CD14-positive monocyte (primary cell): ENCODE results near the gene PRR15. TPM values are rescaled to one million over a fixed set of nuclear protein-coding genes. Genes with fewer than 3 reads are reported as not detected.

Experiments
- DNase-seq, 3 donors: peaks; one replicate each; pipeline ENCODE4 v3.0.0-alpha.2; 2011 to 2022
- H2AFZ ChIP-seq: 2 replicates; pipeline ENCODE4 v1.6.0; 2012; ENCODE audit warnings: mild to moderate bottlenecking, low read depth, low read length, inconsistent platforms; ENCODE audit not compliant: insufficient read depth, poor library complexity, severe bottlenecking
- H3K27ac ChIP-seq, 2 donors: 1 replicate in 1 of 2; 2 replicates in 1 of 2; pipeline ENCODE4 v1.5.1; 2012 to 2013; ENCODE audit warnings: low read length in 2 of 2, control low read depth in 1 of 2, inconsistent platforms in 1 of 2, low read depth in 1 of 2, mild to moderate bottlenecking in 1 of 2
- H3K27me3 ChIP-seq, 2 donors: one replicate each; pipeline versions ENCODE4 v1.6.0 to v1.6.1; 2011 to 2013; ENCODE audit warnings: low read length in 2 of 2; ENCODE audit not compliant: control insufficient read depth in 2 of 2, insufficient read depth in 2 of 2
- H3K36me3 ChIP-seq, 2 donors: replicated peaks in 1 of 2; 1 replicate in 1 of 2; 2 replicates in 1 of 2; pipeline versions ENCODE4 v1.5.1 to v1.6.1; 2012 to 2013; ENCODE audit warnings: low read length in 2 of 2, control low read depth in 1 of 2, inconsistent platforms in 1 of 2, mild to moderate bottlenecking in 1 of 2; ENCODE audit not compliant: insufficient read depth in 2 of 2, control insufficient read depth in 1 of 2
- H3K4me1 ChIP-seq, 2 donors: 1 replicate in 1 of 2; 2 replicates in 1 of 2; pipeline versions ENCODE4 v1.5.1 to v1.6.1; 2012 to 2013; ENCODE audit warnings: low read length in 2 of 2, control low read depth in 1 of 2, inconsistent platforms in 1 of 2, mild to moderate bottlenecking in 1 of 2, moderate library complexity in 1 of 2; ENCODE audit not compliant: insufficient read depth in 2 of 2, control insufficient read depth in 1 of 2
- H3K4me2 ChIP-seq: replicated peaks from 2 replicates; pipeline ENCODE3; 2012; ENCODE audit warnings: low read length, moderate library complexity, mild to moderate bottlenecking; ENCODE audit not compliant: poor library complexity, severe bottlenecking; ENCODE audit errors: extremely low read depth
- H3K4me3 ChIP-seq, 3 experiments: fragments of 200-600 bp in 1 of 3; sonication (generic) in 1 of 3; replicated peaks in 1 of 3; 1 replicate in 2 of 3; 2 replicates in 1 of 3; pipeline ENCODE4 v1.5.1; 2011 to 2013; ENCODE audit warnings: low read length in 3 of 3, mild to moderate bottlenecking in 3 of 3, control low read depth in 2 of 3, low read depth in 2 of 3, inconsistent platforms in 1 of 3, moderate library complexity in 1 of 3
- H3K79me2 ChIP-seq: 2 replicates; pipeline ENCODE4 v1.6.0; 2012; ENCODE audit warnings: mild to moderate bottlenecking, control low read depth, inconsistent platforms, low read length, moderate library complexity; ENCODE audit not compliant: insufficient read depth
- H3K9ac ChIP-seq: 2 replicates; pipeline ENCODE4 v1.6.0; 2017; ENCODE audit warnings: low read length, mild to moderate bottlenecking; ENCODE audit not compliant: insufficient read depth, poor library complexity, severe bottlenecking
- H3K9me3 ChIP-seq, 2 donors: replicated peaks in 1 of 2; 1 replicate in 1 of 2; 2 replicates in 1 of 2; pipeline versions ENCODE4 v1.5.1 to v1.6.1; 2012 to 2013; ENCODE audit warnings: low read length in 2 of 2, control low read depth in 1 of 2; ENCODE audit not compliant: control insufficient read depth in 1 of 2, insufficient read depth in 1 of 2
- H4K20me1 ChIP-seq: 2 replicates; pipeline ENCODE4 v1.6.0; 2012; ENCODE audit warnings: mild to moderate bottlenecking, low read length, control low read depth, moderate library complexity; ENCODE audit not compliant: insufficient read depth
- H3K27ac Mint-ChIP-seq, 7 donors: one replicate each; pipeline ENCODE4 v1.8.0; 2020; ENCODE audit warnings: mild to moderate bottlenecking in 7 of 7, mixed read lengths in 7 of 7, moderate library complexity in 6 of 7, inconsistent platforms in 2 of 7
- H3K27me3 Mint-ChIP-seq, 3 donors: one replicate each; pipeline ENCODE4 v1.8.0; 2021 to 2022; ENCODE audit warnings: low read depth in 3 of 3, mild to moderate bottlenecking in 3 of 3, mixed read lengths in 3 of 3, moderate library complexity in 3 of 3, inconsistent platforms in 1 of 3
- H3K36me3 Mint-ChIP-seq, 2 donors: one replicate each; pipeline ENCODE4 v1.8.0; 2020; ENCODE audit warnings: mixed read lengths in 2 of 2, inconsistent platforms in 1 of 2, mild to moderate bottlenecking in 1 of 2
- H3K4me1 Mint-ChIP-seq: one replicate; pipeline ENCODE4 v1.8.0; 2020; ENCODE audit warnings: mild to moderate bottlenecking, mixed read lengths
- H3K4me3 Mint-ChIP-seq, 2 donors: one replicate each; pipeline ENCODE4 v1.8.0; 2020; ENCODE audit warnings: mild to moderate bottlenecking in 2 of 2, mixed read lengths in 2 of 2, moderate library complexity in 1 of 2
- H3K9me3 Mint-ChIP-seq, 7 donors: one replicate each; pipeline ENCODE4 v1.8.0; 2020 to 2022; ENCODE audit warnings: mixed read lengths in 7 of 7, mild to moderate bottlenecking in 6 of 7, moderate library complexity in 6 of 7, inconsistent platforms in 2 of 7
- WGBS: methylation state at CpG from one replicate; pipeline ENCODE4 v1.1.5; 2013; ENCODE audit warnings: missing lambda C conversion rate; ENCODE audit not compliant: insufficient coverage; 5-methylcytosine and 5-hydroxymethylcytosine counted together
- intact Hi-C, 2 donors: fragments of 100-400 bp; cut with micrococcal nuclease; formaldehyde crosslinking; loops; one replicate each; pipeline versions ENCODE4 v1.15.0 to v1.15.1; 2023
- polyA plus RNA-seq, 3 donors: library from polyadenylated mRNA; depleted of rRNA in 1 of 3; unstranded in 2 of 3; stranded (reverse) in 1 of 3; fragments of 300-500 nt in 2 of 3; fragments of >200 nt in 1 of 3; fragmentation: Illumina TruSeq in 2 of 3; gene quantifications; 1 replicate in 2 of 3; 2 replicates in 1 of 3; pipeline ENCODE4 v1.2.3, GENCODE V29; 2012 to 2021
- TF ChIP-seq, protein P1 (sequence below): fragments of 200-600 bp; IDR thresholded peaks from one replicate; pipeline ENCODE4 v1.8.0; 2022; ENCODE audit warnings: antibody characterized with exemption, mild to moderate bottlenecking

The PRR15 gene
- polyA plus RNA-seq, 3 donors: not detected

DNA sequence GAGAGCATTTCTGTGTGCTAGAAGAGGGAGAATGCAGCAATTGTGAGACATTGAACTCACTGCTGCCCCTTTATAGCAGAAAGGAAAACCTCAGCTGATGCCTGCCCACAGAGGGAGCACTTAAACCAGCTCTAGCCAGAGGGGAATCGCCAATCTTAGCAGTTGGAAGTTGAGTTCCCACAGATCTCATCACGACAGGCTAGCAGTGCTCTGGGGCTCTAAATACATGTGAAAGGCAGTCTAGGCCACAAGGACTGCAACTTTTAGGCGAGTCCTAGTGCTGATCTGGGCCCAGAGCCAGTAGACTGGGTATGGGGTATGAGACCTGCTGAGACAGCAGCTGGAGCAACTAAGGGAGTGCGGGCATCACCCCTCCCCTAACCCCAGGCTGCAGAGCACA lies 25.2 kb upstream of the PRR15 start:
- no peaks in the 10 kb centered on the region for H3K4me1 ChIP-seq
- intact Hi-C loops: no loop called here
- H3K27ac Mint-ChIP-seq: peak overlapping the region in 1 of 7 donors; percentile 60
- H3K9me3 Mint-ChIP-seq: peaks cover 0 to 10% (median 3%) of the 10 kb centered on the region in 7 donors
- H3K4me1 Mint-ChIP-seq: no peaks in the 10 kb centered on the region
- no peaks in the 10 kb centered on the region for H3K27me3 ChIP-seq
- H3K4me3 ChIP-seq: no peak overlapping the region
- no peaks in the 10 kb centered on the region for H3K9me3 ChIP-seq
- no peaks in the 10 kb centered on the region for H3K36me3 ChIP-seq
- no peak overlapping the region for H3K4me2 ChIP-seq
- no peaks in the 10 kb centered on the region for H4K20me1 ChIP-seq
- H3K27me3 Mint-ChIP-seq: peaks cover 0 to 4% (median 0%) of the 10 kb centered on the region in 3 donors
- H2AFZ ChIP-seq: no peak overlapping the region
- H3K4me3 Mint-ChIP-seq: no peak overlapping the region
- no peaks in the 10 kb centered on the region for H3K36me3 Mint-ChIP-seq
- TF ChIP-seq, protein P1, sequence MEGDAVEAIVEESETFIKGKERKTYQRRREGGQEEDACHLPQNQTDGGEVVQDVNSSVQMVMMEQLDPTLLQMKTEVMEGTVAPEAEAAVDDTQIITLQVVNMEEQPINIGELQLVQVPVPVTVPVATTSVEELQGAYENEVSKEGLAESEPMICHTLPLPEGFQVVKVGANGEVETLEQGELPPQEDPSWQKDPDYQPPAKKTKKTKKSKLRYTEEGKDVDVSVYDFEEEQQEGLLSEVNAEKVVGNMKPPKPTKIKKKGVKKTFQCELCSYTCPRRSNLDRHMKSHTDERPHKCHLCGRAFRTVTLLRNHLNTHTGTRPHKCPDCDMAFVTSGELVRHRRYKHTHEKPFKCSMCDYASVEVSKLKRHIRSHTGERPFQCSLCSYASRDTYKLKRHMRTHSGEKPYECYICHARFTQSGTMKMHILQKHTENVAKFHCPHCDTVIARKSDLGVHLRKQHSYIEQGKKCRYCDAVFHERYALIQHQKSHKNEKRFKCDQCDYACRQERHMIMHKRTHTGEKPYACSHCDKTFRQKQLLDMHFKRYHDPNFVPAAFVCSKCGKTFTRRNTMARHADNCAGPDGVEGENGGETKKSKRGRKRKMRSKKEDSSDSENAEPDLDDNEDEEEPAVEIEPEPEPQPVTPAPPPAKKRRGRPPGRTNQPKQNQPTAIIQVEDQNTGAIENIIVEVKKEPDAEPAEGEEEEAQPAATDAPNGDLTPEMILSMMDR: no peak
- no peak overlapping the region for H3K27ac ChIP-seq
- 88% methylated on average over 2 of the region's 4 CpGs for WGBS
- DNase-seq: no peak
- no peak overlapping the region for H3K9ac ChIP-seq
- no peaks in the 10 kb centered on the region for H3K79me2 ChIP-seq

DNA sequence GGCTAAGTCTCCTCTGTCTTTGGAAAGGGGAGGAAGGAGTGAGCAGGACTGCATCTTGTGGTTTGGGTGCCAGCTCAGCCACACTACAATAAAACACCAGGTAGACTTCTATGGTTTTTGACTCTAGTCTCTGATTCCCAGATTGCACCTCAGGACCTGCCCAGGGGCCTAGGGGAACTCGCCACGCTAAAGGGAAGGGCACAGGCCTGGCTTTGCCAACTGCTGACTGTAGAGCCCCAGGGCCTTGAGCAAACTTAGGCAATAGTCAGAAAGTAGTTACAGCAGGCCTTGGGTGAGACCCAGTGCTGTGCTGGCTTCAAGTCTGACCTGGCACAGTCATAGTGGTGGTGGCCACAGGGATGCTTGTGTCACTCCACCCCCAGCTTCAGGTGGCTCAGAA lies 24.2 kb upstream of the PRR15 start:
- no peak overlapping the region for H3K9ac ChIP-seq
- TF ChIP-seq, protein P1: no peak
- H3K4me1 Mint-ChIP-seq: no peaks in the 10 kb centered on the region
- peak overlapping the region in 1 of 7 donors; percentile 14 for H3K27ac Mint-ChIP-seq
- peaks cover 0 to 4% (median 0%) of the 10 kb centered on the region in 3 donors for H3K27me3 Mint-ChIP-seq
- no peaks in the 10 kb centered on the region for H4K20me1 ChIP-seq
- H3K4me1 ChIP-seq: no peaks in the 10 kb centered on the region
- no peaks in the 10 kb centered on the region for H3K36me3 Mint-ChIP-seq
- no peak overlapping the region for H3K27ac ChIP-seq
- no peak overlapping the region for H3K4me3 ChIP-seq
- intact Hi-C loops: no loop called here
- H3K4me2 ChIP-seq: no peak overlapping the region
- H3K79me2 ChIP-seq: no peaks in the 10 kb centered on the region
- H3K27me3 ChIP-seq: no peaks in the 10 kb centered on the region
- no peaks in the 10 kb centered on the region for H3K36me3 ChIP-seq
- no peaks in the 10 kb centered on the region for H3K9me3 ChIP-seq
- 100% methylated on average over 2 of the region's 2 CpGs for WGBS
- H3K4me3 Mint-ChIP-seq: no peak overlapping the region
- H3K9me3 Mint-ChIP-seq: peaks cover 0 to 11% (median 5%) of the 10 kb centered on the region in 7 donors
- no peak overlapping the region for H2AFZ ChIP-seq
- no peak for DNase-seq
